ENCODE measurements around the gene PRRC2B. TPM values are rescaled to one million over a fixed set of nuclear protein-coding genes. Genes with fewer than 3 reads are reported as not detected.

The PRRC2B gene
- total RNA-seq, 1 experiment from 2014 or later, result 200 TPM

GRCh38 chr9:131465401-131465800, 71.5 kb downstream of the PRRC2B start:
- TF ChIP-seq REST (IDR thresholded peaks at IDR 0.05; ENCODE audit: insufficient read depth in 1 of 2, low read depth in 2 of 2, low read length in 1 of 2), result no peak
- no peak for TF ChIP-seq SIN3A (IDR thresholded peaks at IDR 0.05; ENCODE audit: borderline replicate concordance, insufficient read depth, low read depth, low read length)
- no peak for TF ChIP-seq CTCF (IDR thresholded peaks at IDR 0.05)
- no peak for TF ChIP-seq TCF7L2 (IDR thresholded peaks at IDR 0.05; ENCODE audit: low read depth, low read length)
- TF ChIP-seq POLR2AphosphoS5 (IDR thresholded peaks at IDR 0.05; ENCODE audit: low read depth, low read length), result no peak
- no peak for ATAC-seq
- no TSS peak for BruUV-seq (replicated peaks)
- Histone ChIP-seq H3K36me3 (ENCODE audit: control insufficient read depth, insufficient read depth, low read length) (peaks cover 16% of the 10 kb centered on the region), H3K27ac (ENCODE audit: low read length) (no peak overlapping the region), H3K9me3 (ENCODE audit: control insufficient read depth, insufficient read depth, low read depth, low read length) (no peaks in the 10 kb centered on the region), H3K27me3 (ENCODE audit: control insufficient read depth, insufficient read depth, low read length) (no peaks in the 10 kb centered on the region), H3K4me3 (ENCODE audit: low read depth in 2 of 2, low read length in 2 of 2) (no peak overlapping the region), H3K4me1 (ENCODE audit: control insufficient read depth, insufficient read depth, low read length) (no peaks in the 10 kb centered on the region)
- in situ Hi-C loops (cut with HindIII; ENCODE audit: low pct_unique_long_range_greater_than_20kb, low sequenced_read_pairs) (no loop called here), intact Hi-C loops (cut with micrococcal nuclease; ENCODE audit: unreplicated experiment) (no loop called here)
- DNase-seq (ENCODE audit: low read depth, low spot score), result no peak
- ChIA-PET POLR2A (no interaction called here), CTCF (no interaction called here)

- TF ChIP-seq TCF7L2 (IDR thresholded peaks at IDR 0.05; ENCODE audit: low read depth, low read length) (no peak), CTCF (IDR thresholded peaks at IDR 0.05) (no peak), POLR2AphosphoS5 (IDR thresholded peaks at IDR 0.05; ENCODE audit: low read depth, low read length) (no peak), SIN3A (IDR thresholded peaks at IDR 0.05; ENCODE audit: borderline replicate concordance, insufficient read depth, low read depth, low read length) (no peak), REST (IDR thresholded peaks at IDR 0.05; ENCODE audit: insufficient read depth in 1 of 2, low read depth in 2 of 2, low read length in 1 of 2) (no peak)
- Histone ChIP-seq H3K9me3 (ENCODE audit: control insufficient read depth, insufficient read depth, low read depth, low read length) (no peaks in the 10 kb centered on the region), H3K27me3 (ENCODE audit: control insufficient read depth, insufficient read depth, low read length) (no peaks in the 10 kb centered on the region), H3K36me3 (ENCODE audit: control insufficient read depth, insufficient read depth, low read length) (peaks cover 18% of the 10 kb centered on the region), H3K4me3 (ENCODE audit: low read depth in 2 of 2, low read length in 2 of 2) (no peak overlapping the region), H3K4me1 (ENCODE audit: control insufficient read depth, insufficient read depth, low read length) (no peaks in the 10 kb centered on the region), H3K27ac (ENCODE audit: low read length) (no peak overlapping the region)
- ATAC-seq (no peak), DNase-seq (ENCODE audit: low read depth, low spot score) (no peak)
- CTCF ChIA-PET, result no interaction called here
- in situ Hi-C loops (cut with HindIII; ENCODE audit: low pct_unique_long_range_greater_than_20kb, low sequenced_read_pairs) (no loop called here), intact Hi-C loops (cut with micrococcal nuclease; ENCODE audit: unreplicated experiment) (no loop called here)
- POLR2A ChIA-PET, result no interaction called here
- BruUV-seq (replicated peaks), result no TSS peak
These were observed 73.5 kb downstream of the PRRC2B start for GRCh38 chr9:131467214-131467935.

All from Panc1 (cell line).